Measurements from ENCODE around the gene KCND3. TPM values are rescaled to one million over a fixed set of nuclear protein-coding genes. Genes with fewer than 3 reads are reported as not detected.

KCND3 gene
- total RNA-seq, 1 donor = 0.31 TPM

GRCh38 chr1:111895469-111895868, 94.0 kb downstream of the KCND3 start:
- Histone ChIP-seq H3K27me3 (ENCODE audit: insufficient read depth, low read length) (no peaks in the 10 kb centered on the region), H3K9me3 (ENCODE audit: low read depth, low read length) (no peaks in the 10 kb centered on the region), H3K4me1 (ENCODE audit: insufficient read depth, low read length) (no peaks in the 10 kb centered on the region), H3K4me3 (ENCODE audit: low read length) (no peak overlapping the region)

- Histone ChIP-seq H3K4me1 (ENCODE audit: insufficient read depth, low read length) (no peaks in the 10 kb centered on the region), H3K27me3 (ENCODE audit: insufficient read depth, low read length) (no peaks in the 10 kb centered on the region), H3K4me3 (ENCODE audit: low read length) (no peak overlapping the region), H3K9me3 (ENCODE audit: low read depth, low read length) (no peaks in the 10 kb centered on the region)
These were observed 94.5 kb downstream of the KCND3 start for GRCh38 chr1:111895017-111895416.

GRCh38 chr1:111894497-111894896, 95.0 kb downstream of the KCND3 start:
- Histone ChIP-seq H3K9me3 (ENCODE audit: low read depth, low read length) (no peaks in the 10 kb centered on the region), H3K4me3 (ENCODE audit: low read length) (no peak overlapping the region), H3K27me3 (ENCODE audit: insufficient read depth, low read length) (no peaks in the 10 kb centered on the region), H3K4me1 (ENCODE audit: insufficient read depth, low read length) (no peaks in the 10 kb centered on the region)

DNA sequence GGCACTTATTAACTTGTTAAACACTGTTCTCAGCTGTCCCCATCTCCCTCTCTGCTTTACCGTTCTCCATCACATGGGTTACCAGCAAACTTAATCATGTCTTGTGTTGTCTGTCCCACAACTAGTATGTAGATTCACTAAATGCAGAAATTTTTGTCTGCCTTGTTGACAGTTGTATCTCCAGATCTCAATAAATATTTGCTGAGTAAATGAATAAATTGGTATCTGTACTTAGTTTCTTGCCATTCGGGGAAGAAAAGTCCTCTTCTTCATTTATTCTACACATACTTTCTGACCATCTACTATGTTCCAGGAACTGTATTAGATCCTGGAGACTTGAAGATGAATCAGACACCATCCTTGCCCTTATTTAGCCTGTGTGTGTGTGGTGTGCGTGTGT, 97.9 kb downstream of the KCND3 start:
- no peaks in the 10 kb centered on the region for H3K9me3 ChIP-seq (ENCODE audit: low read depth, low read length)
- no peaks in the 10 kb centered on the region for H3K4me1 ChIP-seq (ENCODE audit: insufficient read depth, low read length)
- no peaks in the 10 kb centered on the region for H3K27me3 ChIP-seq (ENCODE audit: insufficient read depth, low read length)
- no peak overlapping the region for H3K4me3 ChIP-seq (ENCODE audit: low read length)

DNA sequence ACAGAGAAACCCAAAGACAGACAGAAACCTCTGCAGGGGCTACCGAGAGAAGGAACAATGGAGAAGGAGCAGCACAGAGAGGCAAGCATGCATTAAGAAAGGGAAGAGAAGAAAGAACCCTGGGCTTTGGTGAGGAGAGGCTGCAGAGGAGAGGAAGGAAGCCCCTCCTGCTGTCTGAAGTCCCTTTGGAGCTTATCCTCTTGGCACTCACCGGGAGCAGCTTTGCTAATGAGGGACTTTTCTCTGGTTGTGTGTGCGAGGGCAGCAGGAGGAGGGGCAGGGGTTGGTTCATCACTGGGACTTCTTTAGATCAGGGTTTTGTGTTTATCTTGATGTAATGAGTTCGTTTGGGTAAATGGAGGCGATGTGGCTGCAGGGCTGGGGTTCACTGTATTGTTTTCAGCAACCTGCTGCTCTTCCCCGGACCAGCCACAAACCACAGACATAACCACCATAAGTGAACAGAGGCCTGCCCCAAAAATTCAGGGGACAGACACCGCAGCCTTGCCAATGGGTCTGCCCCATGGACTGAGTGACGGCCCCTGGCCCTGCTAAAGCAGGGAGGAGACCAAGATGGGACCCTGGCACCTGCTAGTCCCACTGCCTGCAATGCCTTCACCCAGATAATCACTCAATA, 100.6 kb downstream of the KCND3 start:
- Histone ChIP-seq H3K4me3 (ENCODE audit: low read length) (no peak overlapping the region), H3K9me3 (ENCODE audit: low read depth, low read length) (no peaks in the 10 kb centered on the region), H3K4me1 (ENCODE audit: insufficient read depth, low read length) (no peaks in the 10 kb centered on the region), H3K27me3 (ENCODE audit: insufficient read depth, low read length) (no peaks in the 10 kb centered on the region)

GRCh38 chr1:111887875-111888274, 101.6 kb downstream of the KCND3 start:
- Histone ChIP-seq H3K4me1 (ENCODE audit: insufficient read depth, low read length) (no peaks in the 10 kb centered on the region), H3K9me3 (ENCODE audit: low read depth, low read length) (no peaks in the 10 kb centered on the region), H3K27me3 (ENCODE audit: insufficient read depth, low read length) (no peaks in the 10 kb centered on the region)

DNA sequence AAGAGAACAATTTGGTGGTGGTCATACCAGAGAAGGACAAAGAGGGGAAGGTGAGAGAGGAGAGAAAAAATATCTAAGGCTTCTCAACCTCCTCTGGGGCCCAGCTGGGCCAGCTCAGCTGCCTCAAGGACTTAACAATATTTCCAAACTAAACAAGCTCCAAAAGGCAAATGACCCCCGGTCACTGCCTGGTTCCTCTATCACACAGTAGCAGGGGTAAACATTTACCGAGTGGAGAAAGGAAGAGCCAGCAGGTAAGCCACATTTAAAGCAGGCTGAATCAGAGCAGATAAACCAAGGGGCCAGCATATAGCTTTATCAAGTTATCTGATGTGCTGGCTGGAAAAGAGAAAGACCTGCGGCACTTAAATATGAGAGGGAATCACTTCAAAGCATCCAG, 102.1 kb downstream of the KCND3 start:
- no peaks in the 10 kb centered on the region for H3K9me3 ChIP-seq (ENCODE audit: low read depth, low read length)
- no peaks in the 10 kb centered on the region for H3K27me3 ChIP-seq (ENCODE audit: insufficient read depth, low read length)
- no peak overlapping the region for H3K4me3 ChIP-seq (ENCODE audit: low read length)
- H3K4me1 ChIP-seq (ENCODE audit: insufficient read depth, low read length) = no peaks in the 10 kb centered on the region

More at GRCh38 chr1:111887875-111888274, 101.6 kb downstream of the KCND3 start:
- H3K4me3 ChIP-seq (ENCODE audit: low read length) = no peak overlapping the region

- Histone ChIP-seq H3K9me3 (ENCODE audit: low read depth, low read length) (no peaks in the 10 kb centered on the region), H3K4me3 (ENCODE audit: low read length) (no peak overlapping the region), H3K4me1 (ENCODE audit: insufficient read depth, low read length) (no peaks in the 10 kb centered on the region), H3K27me3 (ENCODE audit: insufficient read depth, low read length) (no peaks in the 10 kb centered on the region)
These were observed 102.7 kb downstream of the KCND3 start for GRCh38 chr1:111886741-111887140.

GRCh38 chr1:111884772-111885443, 104.6 kb downstream of the KCND3 start:
- Histone ChIP-seq H3K27me3 (ENCODE audit: insufficient read depth, low read length) (no peaks in the 10 kb centered on the region), H3K4me3 (ENCODE audit: low read length) (no peak overlapping the region), H3K4me1 (ENCODE audit: insufficient read depth, low read length) (no peaks in the 10 kb centered on the region), H3K9me3 (ENCODE audit: low read depth, low read length) (no peaks in the 10 kb centered on the region)

DNA sequence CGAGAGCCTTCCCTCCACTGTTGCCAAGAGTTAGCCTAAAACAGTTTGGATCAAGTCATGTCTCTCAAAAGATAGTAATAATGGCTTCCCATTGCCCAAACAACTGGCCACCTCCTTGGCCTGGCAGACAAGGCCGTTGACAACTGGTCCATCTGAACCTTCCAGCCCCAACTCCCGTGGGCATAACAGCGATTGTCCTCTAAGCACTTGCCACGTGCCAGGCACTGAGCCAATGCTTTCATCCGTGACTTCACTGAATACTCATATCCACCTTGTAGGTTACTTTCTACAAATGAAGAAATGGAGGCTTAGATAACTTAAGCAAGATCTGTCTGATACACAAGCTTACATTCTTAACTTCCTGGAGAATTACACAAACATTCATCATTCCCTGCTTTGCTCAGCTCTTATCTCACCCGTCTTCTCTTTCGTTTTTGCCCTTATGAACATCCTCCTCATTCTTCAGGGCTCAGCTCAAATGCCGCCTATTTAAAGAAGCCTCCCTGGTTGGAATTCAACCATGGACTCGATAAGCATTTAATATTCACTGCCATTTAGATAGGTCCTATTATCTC, 106.4 kb downstream of the KCND3 start:
- no peaks in the 10 kb centered on the region for H3K27me3 ChIP-seq (ENCODE audit: insufficient read depth, low read length)
- H3K9me3 ChIP-seq (ENCODE audit: low read depth, low read length) = no peaks in the 10 kb centered on the region
- no peaks in the 10 kb centered on the region for H3K4me1 ChIP-seq (ENCODE audit: insufficient read depth, low read length)
- H3K4me3 ChIP-seq (ENCODE audit: low read length) = no peak overlapping the region

DNA sequence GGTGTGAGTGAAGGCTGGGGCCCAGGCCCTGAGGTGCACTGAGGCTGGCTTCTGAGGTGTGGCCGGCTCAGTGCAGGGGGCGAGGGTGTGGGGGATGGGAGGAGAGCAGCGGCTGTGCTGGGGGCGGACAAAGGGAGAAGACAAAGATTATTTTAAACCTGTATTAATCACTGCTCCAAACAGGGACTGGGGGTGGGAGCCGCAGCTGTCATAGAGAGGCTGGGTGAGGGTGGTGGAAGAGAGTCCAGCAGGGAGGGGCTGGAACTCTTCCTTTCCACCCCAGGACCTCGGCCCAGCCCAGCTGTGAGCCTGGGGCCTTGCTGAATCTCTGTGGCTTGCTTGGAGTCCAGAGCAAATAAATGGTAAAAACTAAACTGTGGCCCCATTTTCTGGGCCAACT, 106.9 kb downstream of the KCND3 start:
- H3K4me1 ChIP-seq (ENCODE audit: insufficient read depth, low read length) = no peaks in the 10 kb centered on the region
- no peaks in the 10 kb centered on the region for H3K9me3 ChIP-seq (ENCODE audit: low read depth, low read length)
- no peaks in the 10 kb centered on the region for H3K27me3 ChIP-seq (ENCODE audit: insufficient read depth, low read length)
- no peak overlapping the region for H3K4me3 ChIP-seq (ENCODE audit: low read length)

DNA sequence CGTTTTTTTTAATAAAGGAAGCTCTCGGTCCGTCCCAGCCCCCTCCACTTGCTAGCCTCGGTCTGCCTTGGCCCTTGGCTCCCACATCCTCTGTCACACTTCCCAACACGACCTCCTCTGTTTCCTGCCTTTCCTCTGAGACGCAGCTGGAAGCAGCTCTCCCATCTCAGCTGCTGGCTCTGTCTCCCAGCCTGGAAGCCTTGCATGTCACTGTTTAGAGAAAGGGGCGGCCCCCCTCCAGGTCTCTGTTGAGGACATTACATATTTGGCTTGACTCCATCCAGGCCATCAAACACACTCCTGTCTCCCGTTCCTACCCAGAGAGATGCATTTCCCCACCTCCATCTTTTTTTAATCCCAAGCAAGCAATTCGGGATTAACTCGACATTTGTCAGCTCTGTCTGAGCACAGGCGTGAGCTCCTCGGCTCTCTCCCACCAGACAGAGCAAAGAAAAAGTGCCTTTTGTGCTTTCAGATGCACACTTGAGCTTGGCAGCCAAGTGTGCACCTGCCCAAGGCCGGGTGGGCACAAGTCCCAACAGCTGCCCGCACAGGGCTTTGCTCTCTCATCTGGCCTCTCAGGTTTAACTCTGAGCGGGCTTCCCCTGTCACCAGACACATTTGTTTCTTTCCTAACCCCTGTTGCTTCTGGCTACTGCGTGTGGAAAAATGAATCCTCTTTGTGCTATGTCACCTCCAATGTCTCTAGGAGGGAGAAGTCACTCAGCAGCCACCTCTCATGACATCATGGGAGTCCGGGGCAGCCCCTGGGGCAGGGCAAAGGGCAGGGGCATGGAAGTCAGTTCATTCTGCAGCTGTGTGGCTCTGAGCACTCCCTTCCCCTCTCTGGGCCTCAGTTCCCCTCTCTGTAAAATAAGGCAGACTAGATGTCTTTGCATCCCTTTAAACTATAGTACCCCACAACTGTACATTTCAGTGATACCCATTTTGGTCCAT, 108.3 kb downstream of the KCND3 start:
- Histone ChIP-seq H3K9me3 (ENCODE audit: low read depth, low read length) (no peaks in the 10 kb centered on the region), H3K4me3 (ENCODE audit: low read length) (no peak overlapping the region), H3K27me3 (ENCODE audit: insufficient read depth, low read length) (no peaks in the 10 kb centered on the region), H3K4me1 (ENCODE audit: insufficient read depth, low read length) (no peaks in the 10 kb centered on the region)

DNA sequence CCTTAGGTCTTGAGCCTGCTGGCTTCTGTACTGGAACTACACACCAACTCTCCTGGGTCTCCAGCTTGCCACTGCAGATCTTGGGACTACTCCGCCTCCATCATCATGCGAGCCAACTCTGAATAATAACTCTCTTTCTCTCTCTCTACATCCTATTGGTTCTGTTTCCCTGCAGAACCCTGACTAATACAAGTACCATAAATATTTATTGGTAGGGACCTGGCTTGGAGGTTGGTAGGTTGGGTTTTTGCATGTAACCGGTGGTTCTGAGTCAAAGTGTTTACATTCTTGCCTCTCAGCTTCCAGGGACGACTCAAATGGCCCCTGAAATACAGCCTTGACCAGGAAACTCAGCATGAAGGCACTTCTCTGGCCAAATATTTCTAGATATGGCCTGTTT, 110.4 kb downstream of the KCND3 start:
- Histone ChIP-seq H3K9me3 (ENCODE audit: low read depth, low read length) (no peaks in the 10 kb centered on the region), H3K4me3 (ENCODE audit: low read length) (no peak overlapping the region)

GRCh38 chr1:111878649-111879048, 110.8 kb downstream of the KCND3 start:
- Histone ChIP-seq H3K4me3 (ENCODE audit: low read length) (no peak overlapping the region), H3K9me3 (ENCODE audit: low read depth, low read length) (no peaks in the 10 kb centered on the region), H3K4me1 (ENCODE audit: insufficient read depth, low read length) (no peaks in the 10 kb centered on the region), H3K27me3 (ENCODE audit: insufficient read depth, low read length) (peaks cover 2% of the 10 kb centered on the region)

More for the DNA sequence above, 110.4 kb downstream of the KCND3 start:
- H3K4me1 ChIP-seq (ENCODE audit: insufficient read depth, low read length) = no peaks in the 10 kb centered on the region
- peaks cover 2% of the 10 kb centered on the region for H3K27me3 ChIP-seq (ENCODE audit: insufficient read depth, low read length)

- H3K4me3 ChIP-seq (ENCODE audit: low read length) = no peak overlapping the region
- no peaks in the 10 kb centered on the region for H3K9me3 ChIP-seq (ENCODE audit: low read depth, low read length)
- H3K27me3 ChIP-seq (ENCODE audit: insufficient read depth, low read length) = peaks cover 2% of the 10 kb centered on the region
- no peaks in the 10 kb centered on the region for H3K4me1 ChIP-seq (ENCODE audit: insufficient read depth, low read length)
These were observed 111.4 kb downstream of the KCND3 start for GRCh38 chr1:111878091-111878490.

Measured in mononuclear cell (primary cell).